Measurements from ENCODE around the gene LGR6.
"Not testable (repeated sequence)": the region's sequence is repeated elsewhere in the genome, so short reads cannot be mapped to it uniquely, and the experiment has no call there.

LGR6 gene

DNA sequence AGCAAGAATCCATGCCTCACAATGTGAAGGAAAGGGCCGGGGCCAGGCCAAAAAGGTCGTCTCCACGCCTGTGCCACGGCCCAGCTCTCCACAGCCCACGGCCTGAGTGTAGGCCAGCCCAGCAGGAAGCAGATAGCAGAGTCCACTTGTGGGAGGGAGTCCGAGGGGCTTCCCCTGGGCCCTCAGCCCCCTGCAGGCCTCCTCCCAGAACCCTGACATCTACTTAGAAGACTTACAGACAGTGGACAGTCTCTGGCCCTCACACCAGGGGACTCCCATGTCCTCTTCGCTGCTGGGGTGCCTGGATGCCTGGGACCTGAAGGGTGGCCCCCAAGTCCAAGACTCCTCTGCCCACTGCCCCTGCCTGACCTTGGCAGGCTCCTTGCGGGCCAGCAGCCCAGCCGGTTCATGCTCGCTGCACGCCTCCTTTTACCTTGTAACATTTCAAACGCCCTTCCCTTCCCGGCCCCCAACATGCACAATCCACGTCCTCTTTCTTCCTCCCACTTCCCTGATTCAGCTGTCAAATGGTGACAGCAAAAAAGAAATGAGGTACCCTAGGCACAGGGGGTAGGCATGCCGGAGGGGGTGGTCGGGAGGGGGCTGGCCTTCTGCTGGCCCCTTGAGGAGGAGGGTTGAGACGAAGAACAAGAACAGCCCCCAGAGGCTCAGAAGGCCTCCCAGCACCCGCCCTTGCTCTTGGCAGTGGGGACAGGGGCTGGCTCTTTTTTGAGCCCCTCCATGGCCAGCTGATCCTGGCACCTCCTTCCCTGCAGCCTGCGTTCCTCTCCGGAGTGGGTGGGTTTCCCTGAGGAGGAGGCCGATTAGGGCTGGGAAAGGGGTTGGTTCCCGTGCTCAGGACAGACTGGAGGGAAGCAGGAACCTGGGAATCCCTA, 32.2 kb upstream of the LGR6 start:
- DNase-seq = no peak

DNA sequence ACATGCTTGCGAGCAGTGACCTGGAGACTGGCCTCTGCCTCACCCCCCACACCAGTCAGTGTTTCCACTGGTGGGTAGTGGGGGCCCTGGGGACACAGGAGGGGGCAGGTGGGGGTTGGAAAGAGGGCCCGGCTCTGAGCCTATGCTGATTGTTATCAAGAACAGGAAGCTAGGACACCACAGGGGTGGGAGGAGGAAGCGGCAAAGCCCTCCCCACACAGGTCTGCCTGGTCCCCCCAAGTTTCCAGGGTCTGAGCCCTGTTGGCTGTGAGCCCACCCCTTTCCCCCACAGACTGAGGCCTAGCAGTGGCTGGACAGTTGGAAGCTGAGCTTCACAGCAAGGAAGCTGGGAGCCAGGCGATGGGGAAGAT, 31.6 kb upstream of the LGR6 start:
- DNase-seq = no peak

DNA sequence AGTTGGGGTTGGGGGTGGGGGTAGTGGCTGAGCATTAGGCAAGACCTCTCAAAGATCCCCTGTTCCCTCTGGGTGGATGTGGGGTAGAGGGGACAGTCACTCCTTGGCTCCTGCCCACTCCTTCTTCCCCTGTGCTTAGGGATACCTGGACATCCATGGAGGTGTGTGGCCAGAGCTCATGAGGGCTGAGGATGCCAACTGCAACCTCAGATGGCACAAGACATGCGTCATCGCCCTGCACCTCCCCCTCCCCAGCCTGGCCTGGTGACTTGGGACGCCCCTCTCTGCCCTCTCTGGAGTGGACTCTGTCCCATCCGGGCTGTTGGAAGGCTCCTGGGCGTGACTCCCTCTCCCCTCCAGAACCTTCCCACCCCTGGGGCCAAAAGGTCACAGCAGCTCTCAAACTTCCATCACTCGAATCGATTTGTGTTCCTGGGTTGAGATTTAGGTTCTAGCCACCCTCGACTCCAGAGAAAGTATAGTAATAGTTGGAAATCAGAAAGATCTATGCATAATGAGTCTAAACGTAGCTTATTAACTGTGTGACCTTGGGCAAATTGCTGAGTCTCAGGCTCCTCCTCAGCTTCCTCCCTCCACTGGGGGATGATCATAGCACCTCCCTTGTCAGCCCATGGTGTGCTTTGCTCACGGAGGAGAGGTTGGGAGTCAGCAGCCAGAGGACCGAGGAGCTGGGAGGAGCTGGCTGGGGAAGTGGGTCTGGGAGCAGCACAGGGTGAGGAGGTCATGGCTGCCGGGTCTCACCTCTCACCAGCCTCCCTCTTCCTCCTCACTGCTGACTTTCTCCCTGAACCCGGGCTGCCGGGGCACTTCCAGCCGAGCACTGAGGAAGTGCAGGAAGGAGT, 30.9 kb upstream of the LGR6 start:
- no peak for DNase-seq

DNA sequence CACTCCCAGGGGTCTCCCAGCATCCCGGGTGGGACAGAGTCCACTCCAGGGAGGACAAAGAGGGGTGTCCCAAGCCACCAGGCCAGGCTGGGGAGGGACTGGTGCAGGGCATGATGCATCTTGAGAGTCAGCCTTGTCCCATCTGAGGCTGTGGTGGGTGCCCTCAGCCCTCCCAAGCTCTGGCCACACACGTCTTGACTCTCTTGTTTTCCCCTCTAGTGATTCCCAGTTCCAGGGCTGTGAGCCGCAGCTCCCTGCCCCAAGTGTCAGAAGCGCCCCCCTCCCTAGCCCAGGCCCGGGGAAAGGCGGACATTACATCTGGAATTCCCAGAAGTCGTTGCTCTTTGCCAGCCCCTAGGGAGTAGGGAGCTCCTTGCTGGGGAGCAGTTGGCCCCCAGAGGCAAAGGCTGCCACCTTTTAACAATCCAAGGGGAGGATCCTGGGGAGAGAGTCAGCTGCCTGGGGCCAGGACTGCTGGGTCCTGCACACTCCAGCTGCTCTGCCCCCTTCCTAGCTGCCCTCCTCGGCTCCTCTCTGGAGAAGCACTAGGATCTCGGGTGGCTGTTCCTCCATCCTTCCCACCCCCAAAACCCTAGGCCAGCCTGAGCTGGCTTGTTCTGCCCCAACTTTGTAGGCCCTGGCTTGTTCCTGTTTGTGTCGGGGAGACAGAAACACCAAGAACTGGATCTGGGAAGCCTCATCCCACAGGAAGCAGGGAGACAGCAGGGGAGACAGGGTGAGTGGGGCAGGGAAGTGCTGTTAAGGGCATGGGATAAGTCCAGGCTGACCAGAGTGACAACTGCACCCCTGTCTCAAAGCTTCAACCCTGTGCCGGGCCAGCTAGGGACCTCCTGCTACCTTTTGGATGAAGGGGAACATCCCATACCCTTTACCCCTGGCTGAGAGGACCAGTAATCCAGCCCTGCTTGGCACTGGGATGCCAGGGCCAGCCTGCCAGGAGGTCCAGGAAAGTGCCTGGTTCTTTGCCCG, 30.0 kb upstream of the LGR6 start:
- DNase-seq = no peak

DNA sequence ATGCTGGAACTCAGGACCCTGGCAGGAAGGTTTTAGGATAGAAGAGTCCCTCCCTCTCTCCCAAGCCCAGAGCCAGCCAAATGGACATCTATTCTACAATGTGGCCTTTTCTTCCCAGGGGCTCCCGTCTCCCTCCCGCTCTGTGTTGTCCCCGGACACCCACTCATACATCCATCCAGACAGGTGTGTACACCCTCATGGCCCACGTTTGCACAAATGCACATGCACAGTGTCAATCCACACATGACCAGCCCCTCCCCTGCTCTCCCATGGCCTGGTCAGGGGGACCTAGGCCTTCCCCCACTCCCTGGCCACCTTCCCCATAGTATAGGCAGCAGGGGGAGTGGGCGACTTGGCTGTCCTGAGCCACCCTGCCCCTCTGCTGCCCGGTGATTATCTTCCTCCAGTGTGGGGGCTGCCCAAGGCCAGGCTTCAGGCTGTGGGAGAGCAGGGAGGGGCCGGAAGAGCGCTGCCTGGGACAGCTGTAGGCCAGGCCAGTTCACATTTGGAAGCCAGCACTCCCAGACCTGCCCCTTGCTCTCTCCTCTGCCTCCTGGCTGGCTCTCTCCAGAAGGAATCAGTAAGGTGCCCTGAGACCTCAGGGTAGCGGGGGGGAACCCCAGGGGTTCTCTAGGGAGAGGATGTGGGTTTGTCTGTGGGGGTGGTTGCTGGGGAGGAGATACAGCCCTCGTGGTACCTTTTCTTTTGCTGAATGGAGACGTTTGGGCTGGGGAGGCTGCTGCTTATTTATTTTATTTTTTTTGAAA, 29.1 kb upstream of the LGR6 start:
- no peak for DNase-seq

DNA sequence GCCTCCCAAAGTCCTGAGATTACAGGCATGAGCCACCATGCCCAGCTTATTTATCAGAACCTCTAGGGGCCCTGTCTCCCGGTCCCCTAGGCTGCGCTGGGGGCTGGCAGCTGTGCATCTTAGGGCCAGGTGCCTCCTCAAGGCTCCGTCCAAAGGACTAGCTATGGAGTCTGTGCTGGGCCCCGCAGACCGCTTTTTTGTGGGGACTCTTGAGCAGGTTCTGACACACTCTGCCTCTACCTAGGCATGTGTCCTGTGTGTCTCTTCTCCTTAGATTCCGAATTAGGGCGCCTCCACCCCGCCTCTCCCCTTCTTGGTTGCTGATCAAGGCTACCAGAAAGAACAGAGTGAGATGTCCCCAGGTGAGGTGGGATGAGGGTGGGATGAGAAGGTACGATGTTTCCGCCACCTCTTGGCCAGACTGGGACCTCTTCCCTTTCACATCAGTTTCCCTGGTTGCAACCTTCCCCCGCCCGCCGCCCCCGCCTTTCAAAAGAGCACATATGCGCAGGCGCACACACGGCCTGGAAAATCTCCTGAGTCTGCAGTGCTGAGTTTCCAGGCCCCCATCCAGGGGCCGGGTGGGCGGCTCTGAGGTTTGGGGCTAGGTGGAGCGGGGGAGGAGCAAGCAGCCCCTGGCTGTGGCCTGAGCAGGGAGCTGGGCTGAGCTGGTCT, 28.2 kb upstream of the LGR6 start:
- no peak for DNase-seq

DNA sequence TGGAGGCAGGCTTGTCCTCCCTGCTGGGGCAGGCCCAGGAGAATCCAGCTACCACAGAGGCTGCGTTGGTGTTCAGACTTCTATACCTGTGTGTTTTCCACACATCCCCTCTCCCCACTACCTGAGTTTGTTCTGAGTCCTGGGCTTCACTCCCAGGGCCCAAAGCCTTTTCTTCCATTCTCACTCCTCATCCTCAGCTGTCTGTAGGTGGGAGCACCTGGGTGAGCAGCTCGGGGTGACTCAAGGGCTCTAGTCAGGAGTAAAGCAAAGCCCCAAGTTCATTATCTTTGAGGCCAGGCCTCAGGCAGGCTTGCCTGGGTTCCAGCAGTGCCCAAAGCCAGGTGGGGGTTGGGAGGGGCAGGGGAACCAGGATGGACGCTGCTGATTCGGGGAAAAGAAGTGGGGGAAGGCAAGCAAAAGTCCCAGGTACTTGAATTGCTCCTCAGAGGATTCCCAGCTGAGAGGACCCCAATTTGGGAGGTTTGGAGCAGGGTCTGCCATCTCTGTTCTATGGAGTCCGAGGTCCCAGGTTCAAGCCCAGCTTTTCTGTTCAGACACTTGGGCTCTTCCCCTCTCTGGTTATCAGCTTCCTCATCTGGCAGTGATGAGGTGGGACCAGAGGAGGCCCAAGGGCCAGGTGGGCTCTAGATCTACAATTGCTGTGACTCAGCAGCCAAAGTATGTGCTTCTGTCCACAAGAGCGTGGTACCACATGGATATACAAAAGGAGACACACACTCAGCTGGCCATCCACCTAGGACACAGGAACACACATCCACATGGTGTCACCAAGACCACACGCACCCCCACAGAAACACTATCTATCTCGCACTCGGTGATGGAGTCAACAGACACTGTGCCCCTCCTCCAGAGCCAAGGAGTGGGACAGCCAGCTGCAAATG, 27.4 kb upstream of the LGR6 start:
- DNase-seq = no peak

DNA sequence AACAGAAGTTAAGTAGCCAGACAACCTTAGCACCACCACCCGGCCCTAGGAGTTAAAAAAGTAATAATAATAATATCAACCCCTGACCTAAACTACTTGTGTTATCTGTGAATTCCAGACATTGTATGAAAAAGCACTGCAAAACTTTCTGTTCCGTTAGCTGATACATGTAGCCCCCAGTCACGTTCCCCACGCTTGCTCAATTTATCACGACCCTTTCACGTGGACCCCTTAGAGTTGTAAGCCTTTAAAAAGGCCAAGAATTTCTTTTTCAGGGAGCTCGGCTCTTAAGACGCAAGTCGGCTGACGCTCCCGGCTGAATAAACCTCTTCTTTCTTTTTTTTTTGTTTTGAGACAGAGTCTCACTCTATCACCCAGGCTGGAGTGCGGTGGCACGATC, 26.5 kb upstream of the LGR6 start:
- not testable (repeated sequence) for DNase-seq

DNA sequence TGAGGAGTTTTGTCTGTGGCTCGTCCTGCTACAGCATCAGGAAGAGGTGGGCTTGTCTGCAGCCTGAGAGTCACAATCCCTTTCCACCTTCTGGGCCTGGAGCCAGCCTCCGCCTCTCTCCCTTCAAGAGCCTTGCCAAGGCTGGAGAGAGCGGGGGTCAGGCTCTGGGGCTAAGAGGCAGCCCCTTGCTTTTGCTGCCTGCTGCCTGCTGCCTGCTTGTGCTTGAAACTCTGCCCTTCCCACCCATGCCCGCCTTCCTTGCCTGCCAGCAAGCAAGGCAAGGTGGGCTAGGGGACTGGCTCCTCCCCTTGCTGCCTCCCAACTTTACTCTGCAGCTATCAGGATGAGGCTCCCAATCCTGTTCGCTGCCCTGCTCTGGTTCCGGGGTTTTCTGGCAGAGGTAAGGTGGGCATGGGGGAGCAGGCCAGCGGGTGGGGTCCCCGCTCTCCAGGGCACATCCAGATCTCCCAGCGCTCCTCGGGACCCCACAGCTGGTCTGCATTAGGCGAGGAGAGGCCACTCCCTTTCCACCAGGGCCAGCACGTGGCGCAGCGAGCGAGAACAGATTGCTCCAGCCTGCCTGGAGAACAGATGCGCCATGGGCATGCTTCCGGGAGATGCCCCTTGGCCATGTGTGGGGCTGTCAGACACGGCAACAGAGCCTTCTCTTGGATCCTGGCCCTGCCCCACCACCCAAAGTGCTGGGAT, 25.7 kb upstream of the LGR6 start:
- DNase-seq = no peak

DNA sequence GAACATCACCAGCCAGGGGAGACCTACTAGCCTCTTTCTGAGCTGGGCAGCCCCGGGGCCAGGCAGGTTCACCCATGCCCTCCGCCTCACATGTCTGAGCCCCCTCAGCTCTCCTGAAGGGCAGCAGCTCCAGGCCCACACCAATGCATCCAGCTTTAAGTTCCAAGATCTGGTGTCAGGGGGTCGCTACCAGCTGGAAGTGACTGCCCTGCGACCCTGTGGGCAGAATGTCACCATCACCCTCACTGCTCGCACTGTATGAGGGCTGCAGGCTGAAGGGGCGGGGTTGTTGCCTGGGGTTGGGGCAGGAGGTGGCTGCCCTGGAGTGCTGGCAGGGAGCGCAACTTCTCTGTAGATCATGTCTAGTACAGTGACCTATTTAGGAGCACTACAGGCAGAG, 24.7 kb upstream of the LGR6 start:
- DNase-seq = no peak

DNA sequence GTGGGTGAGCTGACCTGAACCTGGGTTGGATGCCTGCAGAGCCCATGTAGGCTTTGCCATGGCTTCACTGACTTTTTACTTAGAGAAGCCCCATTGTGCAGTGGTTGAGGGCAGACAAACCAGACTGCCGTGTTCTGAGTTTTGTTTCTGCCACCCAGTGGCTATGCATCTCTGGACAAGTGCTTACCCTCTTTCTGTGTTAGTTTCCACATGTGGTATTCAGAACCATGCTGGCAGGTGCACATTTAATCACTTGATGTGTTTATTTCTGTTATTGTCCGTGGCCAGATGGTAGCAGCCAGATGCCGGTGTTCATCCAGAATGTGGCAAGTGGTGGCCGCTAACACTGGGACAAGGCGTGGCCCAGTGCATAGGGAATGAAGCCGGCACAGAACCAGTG, 22.9 kb upstream of the LGR6 start:
- DNase-seq = peak; percentile 29

DNA sequence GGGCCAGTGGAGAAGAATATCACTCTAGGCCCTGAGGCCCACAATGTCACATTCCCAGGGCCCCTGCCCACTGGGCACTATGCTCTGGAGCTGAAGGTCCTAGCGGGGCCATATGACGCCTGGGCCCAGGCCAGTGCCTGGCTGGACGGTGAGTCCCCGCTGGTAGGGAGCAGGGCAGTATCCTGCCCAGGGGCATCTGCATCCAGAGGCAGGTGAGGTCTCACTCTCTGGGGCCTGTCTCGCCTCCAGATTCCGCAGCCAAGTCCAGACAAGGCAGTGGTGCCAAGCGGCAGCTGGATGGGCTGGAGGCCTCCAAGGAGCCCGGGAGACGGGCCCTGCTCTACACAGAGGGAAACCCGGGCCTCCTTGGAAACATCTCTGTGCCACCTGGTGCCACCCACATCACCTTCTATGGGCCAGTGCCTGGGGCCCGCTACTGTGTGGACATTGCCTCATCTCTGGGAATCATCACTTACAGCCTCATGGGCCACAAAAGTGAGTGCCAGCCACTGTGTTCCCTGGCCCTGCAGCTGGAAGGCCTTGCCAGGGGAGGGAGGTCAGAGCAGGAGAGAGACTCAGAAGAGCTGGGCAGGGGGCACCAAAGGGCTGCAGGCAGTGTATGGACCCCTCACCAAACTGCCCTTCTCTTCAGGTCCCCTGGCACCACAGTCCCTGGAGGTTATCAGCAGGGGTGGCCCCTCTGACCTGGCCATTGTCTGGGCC, 22.1 kb upstream of the LGR6 start:
- no peak for DNase-seq

DNA sequence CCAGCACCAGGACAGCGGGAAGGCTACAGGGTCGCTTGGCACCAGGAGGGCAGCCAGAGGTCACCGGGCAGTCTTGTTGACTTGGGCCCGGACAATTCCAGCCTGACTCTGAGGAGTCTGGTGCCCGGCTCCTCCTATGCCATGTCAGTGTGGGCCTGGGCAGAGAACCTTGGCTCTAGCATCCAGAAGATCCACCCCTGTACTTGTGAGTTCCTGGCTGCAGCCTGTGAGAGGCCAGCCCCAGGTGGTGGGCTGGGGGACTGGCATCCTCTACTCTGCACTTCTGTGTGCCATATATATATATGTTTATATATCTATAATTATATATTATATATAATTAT, 21.6 kb upstream of the LGR6 start:
- DNase-seq = peak; percentile 21

DNA sequence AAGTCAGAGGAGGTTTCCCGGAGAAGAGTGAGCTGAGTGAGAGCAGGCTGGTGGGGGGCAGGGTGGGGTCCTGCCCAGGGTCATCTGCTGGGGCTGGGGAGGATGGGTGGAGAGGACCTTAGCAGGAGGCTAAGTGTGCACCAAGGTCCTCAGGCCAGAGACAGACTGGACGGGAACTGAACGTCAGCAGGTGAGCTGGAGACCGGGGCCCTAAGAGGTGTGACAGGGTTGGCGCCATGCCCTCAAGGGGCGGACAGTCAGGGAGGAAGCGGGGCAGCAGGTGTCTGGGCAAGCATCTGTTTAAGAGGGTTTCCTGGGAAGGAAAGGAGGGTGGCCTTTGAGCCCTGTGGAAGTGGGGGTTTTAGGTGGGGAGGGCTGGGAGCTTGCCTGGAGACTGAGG, 19.6 kb upstream of the LGR6 start:
- DNase-seq = no peak

DNA sequence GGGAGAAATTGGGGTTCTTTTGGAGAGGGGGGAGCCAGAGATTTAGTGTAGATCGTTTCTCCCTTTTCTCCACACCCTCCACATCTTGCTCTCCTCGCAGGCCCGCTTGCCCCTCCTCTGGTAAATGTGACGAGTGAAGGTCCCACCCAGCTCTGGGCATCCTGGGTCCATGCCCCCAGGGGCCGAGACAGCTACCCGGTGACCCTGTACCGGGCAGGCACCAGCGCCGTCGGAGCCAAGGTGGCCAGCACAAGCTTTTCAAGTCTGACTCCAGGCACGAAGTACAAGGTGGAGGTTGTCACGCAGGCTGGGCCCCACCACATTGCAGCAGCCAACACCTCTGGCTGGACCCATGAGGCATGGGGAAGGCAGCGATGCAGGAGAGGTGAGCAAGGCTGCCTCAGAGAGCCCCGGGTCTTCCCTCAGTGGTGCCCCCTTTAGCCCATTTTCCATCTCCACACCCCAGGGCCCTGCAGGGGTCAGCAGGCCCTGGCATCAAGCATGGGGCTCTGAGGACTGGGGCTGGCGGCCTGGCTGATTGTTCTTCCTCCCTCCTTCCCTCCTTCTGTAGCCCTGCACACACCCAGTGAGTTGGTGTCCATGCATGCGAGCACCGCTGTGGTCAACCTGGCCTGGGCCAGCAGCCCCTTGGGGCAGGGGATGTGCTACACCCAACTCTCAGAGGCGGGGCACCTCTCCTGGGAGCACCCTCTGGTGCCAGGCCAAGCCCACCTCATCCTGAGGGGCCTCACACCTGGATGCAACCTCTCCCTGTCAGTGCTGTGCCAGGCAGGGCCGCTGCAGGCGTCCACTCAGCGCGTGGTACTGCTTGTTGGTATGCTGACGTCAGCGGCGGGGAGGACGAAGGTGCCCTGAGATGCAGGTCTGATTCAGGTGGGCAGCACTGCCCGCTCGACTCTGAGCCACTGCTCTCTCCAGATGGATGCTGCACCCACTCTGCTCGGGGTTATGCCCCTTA, 16.4 kb upstream of the LGR6 start:
- no peak for DNase-seq

DNA sequence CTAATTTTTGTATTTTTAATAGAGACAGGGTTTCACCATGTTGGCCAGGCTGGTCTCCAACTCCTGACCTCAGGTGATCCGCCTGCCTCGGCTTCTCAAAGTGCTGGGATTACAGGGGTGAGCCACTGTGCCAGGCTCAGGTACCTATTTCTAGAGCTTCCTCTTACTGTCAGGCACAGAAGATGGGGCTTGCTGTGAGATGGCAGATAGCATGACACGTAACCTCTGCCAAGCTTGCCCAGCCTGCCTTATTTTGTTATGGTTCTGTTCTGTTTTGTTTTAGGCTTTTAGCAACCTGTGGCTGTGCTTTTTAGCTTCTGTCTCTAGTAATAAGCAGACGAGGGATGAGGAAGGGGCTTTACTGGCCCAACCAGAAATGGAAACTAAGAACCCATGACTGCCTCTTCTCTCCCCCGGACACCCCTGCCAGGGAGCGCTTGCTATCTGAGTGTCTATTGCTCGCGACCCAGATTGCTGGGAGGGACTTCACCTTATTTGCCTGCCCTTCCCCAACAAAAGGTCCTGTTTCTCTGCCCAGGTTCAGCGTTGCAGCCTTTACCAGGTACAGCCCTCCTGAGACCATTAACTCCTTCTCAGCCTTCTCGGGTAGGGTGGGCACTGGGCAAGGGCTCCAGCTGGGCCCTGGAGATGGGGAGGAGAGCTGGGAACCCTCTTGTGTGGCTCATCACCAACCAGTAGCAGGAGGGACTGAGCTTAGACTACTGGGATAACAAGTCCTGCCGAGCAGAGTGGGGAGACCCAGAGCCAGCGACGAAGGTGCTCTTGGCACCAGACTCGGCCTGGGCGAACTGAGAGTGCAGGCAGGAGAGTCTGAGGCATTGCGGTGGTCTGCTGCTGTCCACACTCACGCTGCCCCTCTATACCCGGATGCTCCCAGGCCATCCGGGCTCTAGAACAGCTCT, 13.5 kb upstream of the LGR6 start:
- no peak for DNase-seq

DNA sequence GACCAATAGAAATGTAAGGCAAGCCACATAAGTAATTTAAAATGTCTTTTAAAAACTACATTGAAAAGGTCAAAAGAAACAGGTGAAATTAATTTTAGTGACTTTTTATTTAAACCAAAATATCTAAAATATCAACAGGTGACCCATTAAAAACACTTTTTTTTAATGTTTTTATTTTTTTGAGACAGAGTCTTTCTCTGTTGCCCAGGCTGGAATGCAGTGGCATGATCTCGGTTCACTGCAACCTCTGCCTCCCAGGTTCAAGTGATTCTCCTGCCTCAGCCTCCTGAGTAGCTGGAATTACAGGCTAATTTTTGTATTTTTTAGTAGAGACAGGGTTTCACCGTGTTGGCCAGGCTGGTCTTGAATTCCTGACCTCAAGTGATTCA, 12.9 kb upstream of the LGR6 start:
- DNase-seq = not testable (repeated sequence)

All from COR-L47 (cell line).